ENCODE measurements around the gene SPNS3. TPM values are rescaled to one million over a fixed set of nuclear protein-coding genes. Genes with fewer than 3 reads are reported as not detected.

Gene SPNS3
- polyA plus RNA-seq, 4 donors: 1.6 to 5.7 (median 3.7) TPM

Other genes with a start within 250 kb of the SPNS3 start
- 10 to 100 TPM; 40.3 to 55.4 (median 49.3) TPM for gene ANKFY1, start 170.0 kb upstream of the SPNS3 start, polyA plus RNA-seq (ENCODE audit: insufficient read length in 4 of 4)
- 10 to 100 TPM; 55.5 to 60.4 (median 57.4) TPM for gene UBE2G1, start 67.3 kb upstream of the SPNS3 start, polyA plus RNA-seq (ENCODE audit: insufficient read length in 4 of 4)
- gene SPNS2, start 64.9 kb downstream of the SPNS3 start, polyA plus RNA-seq (ENCODE audit: insufficient read length in 4 of 4): 10 to 100 TPM; 37.3 to 58.2 (median 44.6) TPM
- 10 to 100 TPM; 30.5 to 52.9 (median 40.6) TPM for gene MYBBP1A, start 121.4 kb downstream of the SPNS3 start, polyA plus RNA-seq (ENCODE audit: insufficient read length in 4 of 4)
- 10 to 100 TPM in 1 of 4 donors, 1 to 10 TPM in 3; 7.7 to 10.5 (median 8.3) TPM for gene GGT6, start 126.6 kb downstream of the SPNS3 start, polyA plus RNA-seq (ENCODE audit: insufficient read length in 4 of 4)
- 10 to 100 TPM; 52.9 to 70.0 (median 60.0) TPM for gene SMTNL2, start 150.6 kb downstream of the SPNS3 start, polyA plus RNA-seq (ENCODE audit: insufficient read length in 4 of 4)
- gene ALOX15, start 207.7 kb downstream of the SPNS3 start, polyA plus RNA-seq (ENCODE audit: insufficient read length in 4 of 4): under 1 TPM; 0.25 to 0.56 (median 0.45) TPM

Measured in left renal cortex interstitium (tissue), 4 donors.